Endothelial cell (in vitro differentiated cells): ENCODE data around the gene PSG1. TPM values are rescaled to one million over a fixed set of nuclear protein-coding genes. Genes with fewer than 3 reads are reported as not detected.
"Not testable (repeated sequence)": the region's sequence is repeated elsewhere in the genome, so short reads cannot be mapped to it uniquely, and the experiment has no call there.

ENCODE experiments used
- DNase-seq: peaks from one replicate; pipeline ENCODE4 v3.0.0; 2021; ENCODE audit warnings: low spot score
- H3K27ac Mint-ChIP-seq: one replicate; pipeline ENCODE4 v1.8.0; 2021; ENCODE audit warnings: mixed read lengths, inconsistent platforms; ENCODE audit not compliant: unreplicated experiment
- H3K27me3 Mint-ChIP-seq: one replicate; pipeline ENCODE4 v1.8.0; 2021; ENCODE audit warnings: mild to moderate bottlenecking, moderate library complexity, mixed read lengths, inconsistent platforms; ENCODE audit not compliant: unreplicated experiment
- H3K36me3 Mint-ChIP-seq: one replicate; pipeline ENCODE4 v1.8.0; 2021; ENCODE audit warnings: mild to moderate bottlenecking, low read depth, mixed read lengths, inconsistent platforms; ENCODE audit not compliant: unreplicated experiment
- H3K4me1 Mint-ChIP-seq: one replicate; pipeline ENCODE4 v1.8.0; 2021; ENCODE audit warnings: mild to moderate bottlenecking, mixed read lengths, inconsistent platforms; ENCODE audit not compliant: unreplicated experiment
- H3K4me3 Mint-ChIP-seq: one replicate; pipeline ENCODE4 v1.8.0; 2021; ENCODE audit warnings: mild to moderate bottlenecking, mixed read lengths, inconsistent platforms; ENCODE audit not compliant: unreplicated experiment
- H3K9me3 Mint-ChIP-seq: one replicate; pipeline ENCODE4 v1.8.0; 2021; ENCODE audit warnings: mixed read lengths, inconsistent platforms; ENCODE audit not compliant: unreplicated experiment
- total RNA-seq: library from RNA; stranded (reverse); fragmentation: NEBNext Ultra II Directional; extraction: Animal tissue kit (Norgen Biotek cat#: 25700); gene quantifications from one replicate; pipeline ENCODE4 v1.2.1, GENCODE V29; 2021; ENCODE audit not compliant: unreplicated experiment
- TF ChIP-seq, protein P1 (sequence below): fragments of 200-600 bp; sonication (generic); IDR thresholded peaks from one replicate; pipeline ENCODE4 v1.5.0; 2021; ENCODE audit warnings: antibody characterized with exemption; ENCODE audit not compliant: unreplicated experiment

The PSG1 gene
- total RNA-seq, 1 donor from 2014 or later, result not detected

DNA sequence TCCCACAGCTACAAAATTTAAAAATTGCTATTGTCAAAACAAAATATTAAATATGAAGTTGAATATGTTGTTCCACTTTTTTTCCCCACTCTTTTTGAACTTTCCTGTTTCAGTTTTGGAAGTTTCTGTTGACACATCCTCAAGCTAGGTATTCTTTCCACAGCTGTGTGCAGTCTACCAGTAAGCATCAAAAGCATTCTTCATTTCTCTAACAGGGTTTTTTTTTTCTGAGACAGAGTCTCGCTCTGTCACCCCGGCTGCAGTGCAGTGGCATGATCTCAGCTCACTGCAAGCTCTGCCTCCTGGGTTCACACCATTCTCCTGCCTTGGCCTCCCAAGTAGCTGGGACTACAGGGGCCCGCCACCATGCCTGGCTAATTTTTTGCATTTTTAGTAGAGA is 5.4 kb downstream of the PSG1 start:
- not testable (repeated sequence) for H3K9me3 Mint-ChIP-seq, H3K27ac Mint-ChIP-seq, H3K36me3 Mint-ChIP-seq, H3K4me3 Mint-ChIP-seq, DNase-seq, H3K4me1 Mint-ChIP-seq
- H3K27me3 Mint-ChIP-seq, result peaks cover 12% of the 10 kb centered on the region

DNA sequence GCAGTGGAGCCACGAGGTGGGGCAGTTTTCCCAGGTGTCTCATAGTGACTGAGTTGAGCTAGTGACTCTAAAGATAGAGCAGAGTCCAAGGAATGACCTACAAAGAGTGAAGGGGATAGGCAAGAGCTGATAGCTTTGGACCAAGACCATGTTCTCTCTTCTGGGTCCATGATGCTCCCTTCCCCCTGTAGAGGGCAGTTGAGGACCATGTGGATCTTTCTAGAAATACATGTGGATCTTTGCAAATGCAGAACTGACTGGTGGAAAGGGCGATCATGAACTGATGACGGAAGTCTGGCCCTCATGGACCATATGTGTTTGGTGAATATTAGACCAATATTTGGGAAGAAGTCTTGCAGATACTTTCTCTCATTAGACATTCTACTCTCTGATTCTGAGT is 6.9 kb downstream of the PSG1 start:
- Mint-ChIP-seq H3K4me1 (no peaks in the 10 kb centered on the region), H3K4me3 (no peak overlapping the region), H3K27ac (no peak overlapping the region), H3K9me3 (no peaks in the 10 kb centered on the region), H3K27me3 (peaks cover 8% of the 10 kb centered on the region), H3K36me3 (no peaks in the 10 kb centered on the region)
- no peak for DNase-seq
- TF ChIP-seq, protein P1, sequence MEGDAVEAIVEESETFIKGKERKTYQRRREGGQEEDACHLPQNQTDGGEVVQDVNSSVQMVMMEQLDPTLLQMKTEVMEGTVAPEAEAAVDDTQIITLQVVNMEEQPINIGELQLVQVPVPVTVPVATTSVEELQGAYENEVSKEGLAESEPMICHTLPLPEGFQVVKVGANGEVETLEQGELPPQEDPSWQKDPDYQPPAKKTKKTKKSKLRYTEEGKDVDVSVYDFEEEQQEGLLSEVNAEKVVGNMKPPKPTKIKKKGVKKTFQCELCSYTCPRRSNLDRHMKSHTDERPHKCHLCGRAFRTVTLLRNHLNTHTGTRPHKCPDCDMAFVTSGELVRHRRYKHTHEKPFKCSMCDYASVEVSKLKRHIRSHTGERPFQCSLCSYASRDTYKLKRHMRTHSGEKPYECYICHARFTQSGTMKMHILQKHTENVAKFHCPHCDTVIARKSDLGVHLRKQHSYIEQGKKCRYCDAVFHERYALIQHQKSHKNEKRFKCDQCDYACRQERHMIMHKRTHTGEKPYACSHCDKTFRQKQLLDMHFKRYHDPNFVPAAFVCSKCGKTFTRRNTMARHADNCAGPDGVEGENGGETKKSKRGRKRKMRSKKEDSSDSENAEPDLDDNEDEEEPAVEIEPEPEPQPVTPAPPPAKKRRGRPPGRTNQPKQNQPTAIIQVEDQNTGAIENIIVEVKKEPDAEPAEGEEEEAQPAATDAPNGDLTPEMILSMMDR, result no peak

DNA sequence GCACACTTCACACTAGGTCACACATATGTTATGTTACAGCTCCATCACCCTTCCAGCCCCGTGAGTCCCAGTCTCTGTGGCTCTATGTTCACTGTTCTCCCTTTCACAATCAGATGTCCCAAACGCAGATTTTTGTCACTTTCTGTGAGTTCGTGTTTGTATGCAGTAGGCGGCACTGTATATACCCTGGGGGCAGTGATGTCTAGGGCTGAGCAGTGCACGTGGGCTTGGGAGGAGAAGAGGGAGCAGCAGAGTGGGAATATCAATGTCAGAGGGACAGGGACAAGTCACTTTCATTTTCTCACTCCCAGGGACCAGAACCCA is 22.0 kb downstream of the PSG1 start:
- Mint-ChIP-seq H3K27ac (no peak overlapping the region), H3K9me3 (peaks cover 5% of the 10 kb centered on the region), H3K4me1 (no peaks in the 10 kb centered on the region), H3K27me3 (peaks cover 9% of the 10 kb centered on the region), H3K4me3 (peak overlapping the region; percentile 3), H3K36me3 (peaks cover 3% of the 10 kb centered on the region)
- TF ChIP-seq, protein P1, result peak; percentile 33
- DNase-seq, result no peak

DNA sequence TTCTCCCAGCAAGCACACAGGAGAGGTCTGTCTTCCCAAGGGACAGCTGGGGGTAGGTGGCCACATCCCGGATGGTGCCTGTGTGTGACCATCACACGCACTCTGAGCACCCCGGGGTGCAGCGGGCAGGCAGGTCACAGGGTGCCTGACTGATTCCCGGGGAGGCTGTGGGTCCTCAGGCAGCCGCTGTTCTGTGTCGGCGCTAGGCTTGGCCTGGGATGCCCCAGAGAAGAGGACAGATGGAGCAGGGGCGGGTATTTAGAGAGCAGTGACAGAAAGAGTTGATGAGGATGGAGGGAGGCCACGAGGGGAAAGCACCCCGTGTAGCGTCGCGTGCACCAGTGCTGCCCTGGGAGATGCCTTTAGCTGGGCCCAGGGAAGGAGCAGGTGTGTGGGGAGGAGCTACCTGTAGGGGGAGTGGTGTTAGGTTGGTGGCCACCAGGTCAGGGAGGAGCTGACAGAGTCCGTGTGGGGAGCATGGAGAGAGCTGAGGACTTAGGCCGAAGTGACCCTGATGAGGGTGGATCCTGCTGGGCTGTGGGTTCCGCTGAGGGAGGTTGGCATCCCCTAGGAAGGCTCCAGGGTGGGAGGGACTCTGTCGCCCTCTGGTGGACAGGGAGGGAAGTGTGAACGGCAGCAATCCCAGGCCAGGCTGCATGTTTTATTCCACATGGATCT is 22.5 kb downstream of the PSG1 start:
- H3K36me3 Mint-ChIP-seq, H3K27me3 Mint-ChIP-seq, H3K4me1 Mint-ChIP-seq, H3K9me3 Mint-ChIP-seq, H3K27ac Mint-ChIP-seq: not testable (repeated sequence)
- TF ChIP-seq, protein P1, result peak; percentile 82
- peak; percentile 47 for DNase-seq
- H3K4me3 Mint-ChIP-seq, result peak overlapping the region; percentile 3

DNA sequence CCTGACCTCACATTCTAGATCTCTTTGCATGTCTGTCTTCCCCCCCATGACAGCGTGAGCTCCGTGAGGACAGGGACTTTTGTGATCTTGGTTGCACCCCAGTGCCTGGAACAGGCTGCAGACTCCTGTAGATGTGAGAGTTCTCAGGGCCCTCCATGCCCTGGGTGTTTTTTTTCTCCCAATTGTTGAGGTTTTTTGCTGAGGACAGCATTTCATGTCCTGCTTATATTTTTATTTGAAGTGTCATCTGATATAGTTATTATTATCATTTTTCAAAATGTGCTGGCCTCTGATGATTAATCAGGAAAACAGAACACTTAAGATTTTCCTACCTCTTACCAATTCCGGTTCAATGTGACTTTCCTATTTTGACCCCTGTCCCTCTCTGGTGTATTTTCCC is 24.8 kb downstream of the PSG1 start:
- H3K36me3 Mint-ChIP-seq, H3K4me3 Mint-ChIP-seq, DNase-seq, H3K9me3 Mint-ChIP-seq, H3K27ac Mint-ChIP-seq, H3K4me1 Mint-ChIP-seq, H3K27me3 Mint-ChIP-seq: not testable (repeated sequence)

DNA sequence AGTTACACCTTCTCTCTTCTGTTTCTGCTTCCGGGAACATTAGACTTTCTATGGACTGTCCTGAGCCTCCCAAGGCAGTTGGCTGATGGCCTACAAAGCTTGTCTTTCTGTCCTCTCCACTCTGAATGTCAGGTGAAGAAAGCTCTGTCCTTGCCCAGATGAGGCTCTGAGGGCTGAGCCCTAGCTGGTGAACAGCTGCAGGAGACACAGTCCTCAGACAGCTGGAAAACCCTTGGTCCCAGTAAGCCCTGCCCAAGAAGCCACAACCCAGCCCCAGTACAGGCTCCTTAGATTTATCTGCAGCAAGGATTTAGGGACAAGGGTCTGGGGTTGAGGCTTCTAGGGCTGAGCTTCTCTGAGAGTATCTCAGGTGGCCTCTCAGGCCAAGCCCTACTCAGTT is 26.3 kb downstream of the PSG1 start:
- H3K4me3 Mint-ChIP-seq, H3K9me3 Mint-ChIP-seq, H3K27me3 Mint-ChIP-seq, DNase-seq, H3K27ac Mint-ChIP-seq, H3K36me3 Mint-ChIP-seq, H3K4me1 Mint-ChIP-seq: not testable (repeated sequence)

DNA sequence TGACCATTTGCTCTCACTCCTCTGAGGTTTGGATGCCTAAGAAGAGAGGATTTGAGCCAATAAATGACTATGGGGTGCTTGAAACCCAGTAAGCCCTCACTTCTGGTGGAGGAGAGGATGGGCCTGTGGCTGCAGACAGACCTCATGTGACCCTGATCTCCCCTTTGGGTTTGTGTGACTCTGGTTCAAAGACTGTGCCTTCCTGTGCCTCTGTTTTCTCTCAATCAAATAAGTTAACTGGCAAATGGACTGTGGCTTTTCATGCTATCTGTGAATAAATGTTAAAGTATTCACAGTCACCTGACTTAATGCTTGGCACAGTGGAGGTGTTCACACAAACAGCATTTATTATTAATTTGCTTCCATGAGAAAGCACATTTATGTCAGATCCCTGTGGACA is 26.7 kb downstream of the PSG1 start:
- H3K36me3 Mint-ChIP-seq, H3K27ac Mint-ChIP-seq, DNase-seq, H3K4me3 Mint-ChIP-seq, H3K4me1 Mint-ChIP-seq, H3K9me3 Mint-ChIP-seq, H3K27me3 Mint-ChIP-seq: not testable (repeated sequence)

DNA sequence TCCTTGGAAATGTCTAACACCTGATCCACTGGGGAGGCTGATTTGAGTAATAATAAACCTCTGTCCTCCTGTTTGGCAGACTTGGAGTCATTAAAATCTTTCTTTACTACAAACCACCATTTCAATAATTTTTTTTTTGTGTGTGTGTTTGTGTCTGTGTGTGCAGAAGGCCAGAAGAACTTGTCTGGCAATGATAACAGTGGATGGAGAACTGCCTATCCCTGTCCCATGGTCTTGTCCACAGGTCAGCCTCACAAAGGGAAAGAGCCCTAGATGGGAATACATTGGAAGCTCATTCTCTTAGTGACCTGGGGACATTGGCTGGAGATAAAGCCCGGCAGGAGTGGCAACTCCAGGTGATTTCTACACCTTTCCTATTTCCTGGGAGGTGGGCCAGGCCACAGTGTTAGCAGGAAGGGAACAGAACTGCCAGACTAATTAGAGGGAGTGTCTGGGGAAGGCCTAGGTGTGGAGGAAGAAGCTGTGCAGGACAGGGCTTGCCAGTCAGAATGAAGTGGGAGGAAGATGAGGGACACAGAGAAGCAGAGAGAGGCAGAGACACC is 27.7 kb downstream of the PSG1 start:
- not testable (repeated sequence) for H3K27me3 Mint-ChIP-seq, DNase-seq, H3K9me3 Mint-ChIP-seq, H3K4me3 Mint-ChIP-seq, H3K27ac Mint-ChIP-seq, H3K36me3 Mint-ChIP-seq, H3K4me1 Mint-ChIP-seq
